CD4-positive, alpha-beta T cell treated with Interleukin-10 for 1 hour (primary cell): ENCODE measurements around the gene DENND4C.

Experiments
- DNase-seq: peaks from one replicate; pipeline ENCODE4 v3.0.0-alpha.2; 2020

Gene DENND4C

GRCh38 chr9:19270421-19270949 is 40.0 kb downstream of the DENND4C start:
- DNase-seq: no peak

DNA sequence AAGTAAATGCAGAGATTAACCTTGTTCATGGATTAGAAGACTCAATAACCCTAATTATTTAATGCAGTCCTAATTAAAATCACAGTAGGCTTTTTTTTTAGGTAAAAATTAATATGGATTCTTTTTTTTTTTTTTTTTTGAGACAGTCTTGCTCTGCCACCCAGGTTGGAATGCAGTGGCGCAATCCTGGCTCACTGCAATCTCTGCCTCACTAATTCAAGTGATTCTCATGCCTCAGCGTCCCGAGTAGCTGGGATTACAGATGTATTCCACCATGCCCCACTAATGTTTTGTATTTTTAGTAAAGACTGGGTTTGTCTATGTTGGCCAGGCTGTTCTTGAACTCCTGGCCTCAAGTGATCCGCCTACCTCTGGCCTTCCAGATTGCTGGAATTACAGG is 40.6 kb downstream of the DENND4C start:
- no peak for DNase-seq

DNA sequence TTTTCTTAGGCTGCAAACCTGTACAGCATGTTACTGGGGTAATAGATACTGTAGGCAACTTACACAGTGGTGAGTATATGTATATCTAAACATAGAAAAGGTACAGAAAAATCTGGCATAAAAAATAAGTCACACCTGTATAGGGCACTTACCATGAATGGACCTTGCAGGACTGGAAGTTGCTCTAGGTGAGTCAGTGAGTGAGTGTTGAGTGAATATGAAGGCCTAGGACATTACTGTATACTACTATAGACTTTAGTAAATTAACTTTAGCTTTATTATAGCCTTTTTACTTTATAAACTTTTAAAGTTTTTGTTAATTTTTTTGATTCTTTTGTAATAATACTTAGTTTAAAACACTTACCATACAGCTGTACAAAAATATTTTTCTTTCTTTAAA is 51.3 kb downstream of the DENND4C start:
- no peak for DNase-seq

DNA sequence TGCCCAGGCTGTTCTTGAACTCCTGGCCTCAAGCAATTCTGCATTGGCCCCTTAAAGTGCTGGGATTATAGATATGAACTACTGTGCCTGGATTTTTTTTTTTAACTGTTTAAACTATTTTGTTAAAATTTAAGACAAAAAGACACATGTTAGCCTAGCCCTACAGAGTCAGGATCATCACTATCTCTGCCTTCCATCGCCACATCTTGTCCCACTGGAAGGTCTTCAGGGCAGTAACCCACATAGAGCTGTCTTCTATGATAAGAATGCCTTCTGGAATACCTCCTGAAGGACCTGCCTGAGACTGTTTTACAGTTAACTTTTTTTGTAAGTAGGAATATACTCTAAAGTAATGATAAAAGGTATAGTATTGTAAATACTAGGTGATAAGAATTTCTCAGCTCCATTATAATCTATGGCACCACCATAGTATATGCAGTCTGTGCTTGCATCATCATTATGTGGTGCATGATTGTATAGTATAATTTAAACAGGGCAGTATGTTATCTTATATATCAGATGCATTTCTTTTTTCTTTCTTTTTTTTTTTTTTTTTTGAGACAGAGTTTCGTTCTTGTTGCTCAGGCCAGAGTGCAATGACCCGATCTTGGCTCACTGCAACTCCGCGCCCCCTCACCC is 52.7 kb downstream of the DENND4C start:
- DNase-seq: no peak

- DNase-seq: no peak
Observed at GRCh38 chr9:19284729-19285128, 54.2 kb downstream of the DENND4C start.

- no peak for DNase-seq
Observed at GRCh38 chr9:19286634-19287188, 56.2 kb downstream of the DENND4C start.

- DNase-seq: no peak
Observed at GRCh38 chr9:19288081-19288480, 57.6 kb downstream of the DENND4C start.

GRCh38 chr9:19290103-19290502 is 59.6 kb downstream of the DENND4C start:
- no peak for DNase-seq

DNA sequence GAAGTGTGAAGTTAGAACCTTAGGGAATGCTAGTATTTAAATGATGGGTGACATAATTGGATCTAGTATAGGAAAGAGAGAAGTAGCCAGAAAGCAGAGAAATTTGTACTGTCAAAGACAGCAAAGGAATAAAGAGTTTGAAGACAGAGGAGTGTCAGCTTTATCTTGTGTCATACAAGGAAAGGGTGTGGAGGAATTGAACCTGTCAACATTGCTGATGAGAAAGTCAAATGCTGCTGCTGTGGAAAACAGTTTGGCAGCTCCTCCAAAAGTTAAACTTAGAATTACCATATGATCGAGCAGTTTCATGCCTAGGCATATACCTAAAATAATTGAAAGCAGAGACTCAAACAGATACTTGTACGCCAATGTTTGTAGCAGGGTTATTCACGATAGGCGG is 63.7 kb downstream of the DENND4C start:
- no peak for DNase-seq

- DNase-seq: no peak
Observed at GRCh38 chr9:19298436-19299000, 68.0 kb downstream of the DENND4C start.

- no peak for DNase-seq
Observed at GRCh38 chr9:19303216-19303615, 72.7 kb downstream of the DENND4C start.

GRCh38 chr9:19306568-19306967 is 76.1 kb downstream of the DENND4C start:
- DNase-seq: no peak

DNA sequence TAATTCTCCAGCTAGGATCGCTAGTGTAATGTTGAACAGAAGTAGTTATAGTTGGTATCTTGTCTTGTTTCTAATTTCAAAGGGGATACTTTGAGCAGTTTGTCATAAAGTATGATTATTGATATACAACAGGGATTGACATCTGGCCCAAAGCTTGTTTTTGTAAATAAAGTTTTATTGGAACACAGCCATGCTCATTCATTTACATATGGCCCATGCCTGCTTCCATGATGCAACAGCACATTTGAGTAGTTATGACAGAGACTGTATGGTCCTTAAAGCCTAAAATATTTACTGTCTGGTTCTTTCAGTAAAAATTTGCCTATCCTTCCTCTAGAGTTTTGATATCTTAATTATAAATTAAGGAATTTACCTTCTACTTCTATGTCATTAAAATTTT is 79.8 kb downstream of the DENND4C start:
- DNase-seq: no peak

DNA sequence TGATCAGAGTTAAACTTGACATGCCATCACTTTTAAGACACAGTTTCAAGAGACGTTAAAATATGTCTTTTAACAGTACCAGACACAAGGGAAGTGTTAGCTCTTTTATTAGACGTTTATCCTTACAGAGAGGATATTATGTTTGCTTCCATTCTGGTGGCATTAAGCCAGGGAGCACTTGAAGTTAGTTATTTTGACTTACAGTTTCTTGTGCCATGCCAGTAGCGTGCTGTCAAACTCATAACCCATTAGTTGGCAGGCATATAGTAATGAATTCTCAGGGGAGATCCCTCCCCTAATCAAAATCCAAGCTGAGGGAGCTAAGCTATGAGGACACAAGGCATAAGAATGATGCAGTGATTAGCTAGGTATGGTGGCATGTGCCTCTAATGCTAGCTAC is 83.1 kb downstream of the DENND4C start:
- no peak for DNase-seq

DNA sequence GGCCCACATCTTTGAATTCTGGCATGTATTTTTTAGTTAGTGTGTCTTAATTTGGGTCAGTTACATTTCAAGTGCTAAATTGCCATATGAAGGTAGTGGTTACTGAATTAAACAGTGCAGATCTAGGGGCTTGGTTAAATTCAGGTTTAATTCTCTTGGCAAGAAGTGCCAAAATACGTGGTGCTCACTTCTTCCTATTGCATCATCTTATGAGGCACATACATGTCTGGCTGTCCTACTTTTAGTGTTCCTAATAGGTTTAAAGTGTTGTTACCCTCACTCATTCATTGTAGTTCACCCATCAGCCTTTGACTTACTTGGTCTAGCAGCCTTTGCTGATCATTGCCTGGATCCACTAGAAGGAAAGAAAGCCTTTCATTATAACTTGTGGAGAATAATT is 90.0 kb downstream of the DENND4C start:
- DNase-seq: no peak

- no peak for DNase-seq
Observed at GRCh38 chr9:19331877-19332276, 101.4 kb downstream of the DENND4C start.

- DNase-seq: no peak
Observed at GRCh38 chr9:19336166-19336565, 105.7 kb downstream of the DENND4C start.

- no peak for DNase-seq
Observed at GRCh38 chr9:19342947-19343346, 112.5 kb downstream of the DENND4C start.

DNA sequence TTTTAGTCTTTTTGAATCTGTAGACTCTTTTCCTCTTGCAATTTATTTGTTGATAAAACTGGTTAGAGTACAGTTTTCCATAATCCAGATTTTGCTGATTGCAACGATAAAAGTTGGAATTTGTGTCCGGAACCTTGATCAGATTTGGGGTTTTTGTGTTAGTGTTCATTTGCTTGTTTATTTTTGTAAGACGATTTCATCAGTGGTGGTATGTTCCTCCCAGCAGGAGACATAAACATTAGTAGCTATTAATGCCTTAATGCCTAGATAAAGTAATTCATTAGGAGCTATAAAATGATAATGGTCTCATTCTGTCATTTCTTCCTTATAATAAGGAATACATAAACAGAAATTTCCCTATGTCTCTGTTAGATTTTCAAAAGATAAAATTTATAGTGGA is 128.2 kb downstream of the DENND4C start:
- no peak for DNase-seq

- no peak for DNase-seq
Observed at GRCh38 chr9:19369107-19369506, 138.6 kb downstream of the DENND4C start.

- no peak for DNase-seq
Observed at GRCh38 chr9:19371942-19372341, 141.4 kb downstream of the DENND4C start.

GRCh38 chr9:19372567-19372966 is 142.1 kb downstream of the DENND4C start:
- no peak for DNase-seq

- no peak for DNase-seq
Observed at GRCh38 chr9:19373527-19373926, 143.0 kb downstream of the DENND4C start.

- DNase-seq: no peak
Observed at GRCh38 chr9:19375538-19375937, 145.0 kb downstream of the DENND4C start.

GRCh38 chr9:19376931-19377330 is 146.4 kb downstream of the DENND4C start:
- no peak for DNase-seq
